ENCODE results near the gene TRPC3.
A peak's percentile ranks its signal among the peaks of the same experiment; 100 is the strongest.

The TRPC3 gene

GRCh38 chr4:121951521-121952110 lies at the start of gene TRPC3:
Gene TRPC3 (minus strand): TSS chr4:121952060. CDS start chr4:121951680, 380 bp downstream.
- ATAC-seq, result peak; percentile 31
- TF ChIP-seq CREB5 (CRISPR knock-in tag; IDR thresholded peaks at IDR 0.05; ENCODE audit: low read depth) (no peak), ZFP3 (CRISPR knock-in tag; IDR thresholded peaks at IDR 0.05) (no peak)

GRCh38 chr4:122000849-122001248 lies 49.0 kb upstream of the TRPC3 start:
- ATAC-seq, result no peak
- no peak for TF ChIP-seq ARNTL (CRISPR knock-in tag; IDR thresholded peaks at IDR 0.05; ENCODE audit: borderline replicate concordance, low read depth)
- no peak for TF ChIP-seq TSHZ2 (CRISPR knock-in tag; IDR thresholded peaks at IDR 0.05)
- TF ChIP-seq ZNF565 (CRISPR knock-in tag; conservative IDR thresholded peaks at IDR 0.05; ENCODE audit: low read depth), result no peak
- TF ChIP-seq GLIS3 (CRISPR knock-in tag; IDR thresholded peaks at IDR 0.05), result no peak
- no peak for TF ChIP-seq TCF4 (CRISPR knock-in tag; IDR thresholded peaks at IDR 0.05; ENCODE audit: borderline replicate concordance)
- no peak for TF ChIP-seq POU6F1 (CRISPR knock-in tag; IDR thresholded peaks at IDR 0.05; ENCODE audit: borderline replicate concordance, low read depth)
- TF ChIP-seq RARB (CRISPR knock-in tag; IDR thresholded peaks at IDR 0.05), result no peak
- TF ChIP-seq ZC3H10 (CRISPR knock-in tag; IDR thresholded peaks at IDR 0.05), result no peak
- TF ChIP-seq BACH2 (CRISPR knock-in tag; IDR thresholded peaks at IDR 0.05; ENCODE audit: borderline replicate concordance), result no peak
- no peak for TF ChIP-seq CSRNP3 (CRISPR knock-in tag; IDR thresholded peaks at IDR 0.05)
- no peak for TF ChIP-seq ESRRG (CRISPR knock-in tag; IDR thresholded peaks at IDR 0.05)
- no peak for TF ChIP-seq ZNF70 (CRISPR knock-in tag; IDR thresholded peaks at IDR 0.05)
- TF ChIP-seq SNAI2 (CRISPR knock-in tag; IDR thresholded peaks at IDR 0.05), result no peak
- TF ChIP-seq PPARA (CRISPR knock-in tag; IDR thresholded peaks at IDR 0.05; ENCODE audit: borderline replicate concordance), result no peak
- no peak for TF ChIP-seq ZFP30 (CRISPR knock-in tag; IDR thresholded peaks at IDR 0.05)
- TF ChIP-seq ISL1 (CRISPR knock-in tag; IDR thresholded peaks at IDR 0.05), result no peak

DNA sequence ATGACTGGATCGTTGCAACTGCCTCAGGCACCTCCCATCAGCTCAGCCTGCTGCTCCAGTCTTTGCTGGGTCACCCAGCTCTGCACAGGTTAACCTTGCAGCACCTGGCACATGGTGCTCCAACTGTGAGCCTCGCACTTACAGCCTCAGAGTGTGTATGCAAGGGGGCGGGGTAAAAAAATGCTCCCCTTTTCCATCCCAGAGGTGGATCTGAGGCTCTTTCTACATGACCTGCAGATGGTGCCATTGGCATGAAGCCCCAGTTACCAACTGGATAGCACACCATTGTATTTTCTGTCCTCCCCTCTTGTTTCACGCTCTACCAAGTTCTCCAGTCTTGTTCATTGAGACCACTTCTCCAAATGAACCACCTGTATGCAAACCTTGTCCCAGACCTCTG lies 46.2 kb upstream of the TRPC3 start:
- no peak for TF ChIP-seq ZNF70 (CRISPR knock-in tag; IDR thresholded peaks at IDR 0.05)
- TF ChIP-seq SNAI2 (CRISPR knock-in tag; IDR thresholded peaks at IDR 0.05), result no peak
- no peak for TF ChIP-seq ZNF565 (CRISPR knock-in tag; conservative IDR thresholded peaks at IDR 0.05; ENCODE audit: low read depth)
- ATAC-seq, result no peak

DNA sequence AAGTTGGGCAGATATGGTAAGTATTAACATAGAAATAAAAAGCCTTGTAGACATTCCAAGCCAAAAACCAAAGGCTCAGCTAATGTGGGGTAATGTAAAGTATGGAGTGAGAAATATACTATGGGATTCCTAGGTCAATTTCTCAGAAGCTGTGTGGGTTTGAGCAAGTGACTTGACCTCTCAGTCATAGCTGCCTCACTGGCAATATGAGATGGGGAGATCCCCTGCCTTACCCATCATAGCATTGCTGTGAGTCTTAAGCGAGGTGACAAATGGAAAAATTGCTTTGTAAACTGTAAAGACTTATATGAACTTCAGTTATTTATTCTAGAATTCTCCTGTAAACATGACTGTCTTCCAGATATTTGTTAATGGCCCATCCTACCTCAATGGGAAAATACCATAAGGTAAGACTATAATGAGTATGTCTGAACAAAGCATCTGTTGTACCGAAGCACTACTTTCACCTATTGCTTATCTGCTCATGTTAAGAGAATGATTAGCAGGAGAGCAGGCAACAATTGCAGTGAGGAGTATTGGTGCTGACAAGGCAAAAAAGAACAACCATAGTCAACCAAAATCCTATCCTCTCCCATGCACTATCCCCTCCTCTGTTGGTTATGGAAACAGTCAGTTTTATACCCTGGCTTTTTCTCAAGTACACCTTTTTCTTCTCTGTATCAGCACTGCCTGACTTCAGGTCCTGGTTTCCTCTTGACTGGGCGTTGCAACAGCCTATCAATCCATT lies 44.1 kb upstream of the TRPC3 start:
- TF ChIP-seq ZNF70 (CRISPR knock-in tag; IDR thresholded peaks at IDR 0.05) (no peak), ZC3H10 (CRISPR knock-in tag; IDR thresholded peaks at IDR 0.05) (no peak), ZFP3 (CRISPR knock-in tag; IDR thresholded peaks at IDR 0.05) (no peak), CSDC2 (CRISPR knock-in tag; IDR thresholded peaks at IDR 0.05) (no peak), TOX (CRISPR knock-in tag; IDR thresholded peaks at IDR 0.05; ENCODE audit: borderline replicate concordance) (no peak), RARB (CRISPR knock-in tag; IDR thresholded peaks at IDR 0.05) (no peak), ZFP30 (CRISPR knock-in tag; IDR thresholded peaks at IDR 0.05) (no peak), ZNF8 (CRISPR knock-in tag; IDR thresholded peaks at IDR 0.05) (no peak), ESRRG (CRISPR knock-in tag; IDR thresholded peaks at IDR 0.05) (no peak), ARNTL (CRISPR knock-in tag; IDR thresholded peaks at IDR 0.05; ENCODE audit: borderline replicate concordance, low read depth) (no peak), ZNF565 (CRISPR knock-in tag; conservative IDR thresholded peaks at IDR 0.05; ENCODE audit: low read depth) (no peak), PPARA (CRISPR knock-in tag; IDR thresholded peaks at IDR 0.05; ENCODE audit: borderline replicate concordance) (no peak), POU6F1 (CRISPR knock-in tag; IDR thresholded peaks at IDR 0.05; ENCODE audit: borderline replicate concordance, low read depth) (no peak), BACH2 (CRISPR knock-in tag; IDR thresholded peaks at IDR 0.05; ENCODE audit: borderline replicate concordance) (no peak), OSR1 (CRISPR knock-in tag; IDR thresholded peaks at IDR 0.05) (no peak)
- TF ChIP-seq, protein P1, sequence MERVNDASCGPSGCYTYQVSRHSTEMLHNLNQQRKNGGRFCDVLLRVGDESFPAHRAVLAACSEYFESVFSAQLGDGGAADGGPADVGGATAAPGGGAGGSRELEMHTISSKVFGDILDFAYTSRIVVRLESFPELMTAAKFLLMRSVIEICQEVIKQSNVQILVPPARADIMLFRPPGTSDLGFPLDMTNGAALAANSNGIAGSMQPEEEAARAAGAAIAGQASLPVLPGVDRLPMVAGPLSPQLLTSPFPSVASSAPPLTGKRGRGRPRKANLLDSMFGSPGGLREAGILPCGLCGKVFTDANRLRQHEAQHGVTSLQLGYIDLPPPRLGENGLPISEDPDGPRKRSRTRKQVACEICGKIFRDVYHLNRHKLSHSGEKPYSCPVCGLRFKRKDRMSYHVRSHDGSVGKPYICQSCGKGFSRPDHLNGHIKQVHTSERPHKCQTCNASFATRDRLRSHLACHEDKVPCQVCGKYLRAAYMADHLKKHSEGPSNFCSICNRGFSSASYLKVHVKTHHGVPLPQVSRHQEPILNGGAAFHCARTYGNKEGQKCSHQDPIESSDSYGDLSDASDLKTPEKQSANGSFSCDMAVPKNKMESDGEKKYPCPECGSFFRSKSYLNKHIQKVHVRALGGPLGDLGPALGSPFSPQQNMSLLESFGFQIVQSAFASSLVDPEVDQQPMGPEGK (CRISPR knock-in tag; IDR thresholded peaks at IDR 0.05; ENCODE audit: borderline replicate concordance), result no peak
- no peak for ATAC-seq

Data from SK-N-SH treated with all-trans-retinoic acid at 6 μM for 48 hours (cell line).